C4-2B (cell line): ENCODE measurements around the gene TOPAZ1.

Source experiments
- H3K27ac ChIP-seq: fragments of 450-650 bp; 2 replicates; pipeline ENCODE4 v1.5.1; 2017
- ZFX ChIP-seq: fragments of 450-650 bp; IDR thresholded peaks from 2 replicates; pipeline ENCODE4 v1.6.1; 2017
- TF ChIP-seq, protein P1 (sequence below): fragments of 450-650 bp; conservative IDR thresholded peaks from 2 replicates; pipeline ENCODE4 v1.5.1; 2017; ENCODE audit warnings: mild to moderate bottlenecking

The TOPAZ1 gene

DNA sequence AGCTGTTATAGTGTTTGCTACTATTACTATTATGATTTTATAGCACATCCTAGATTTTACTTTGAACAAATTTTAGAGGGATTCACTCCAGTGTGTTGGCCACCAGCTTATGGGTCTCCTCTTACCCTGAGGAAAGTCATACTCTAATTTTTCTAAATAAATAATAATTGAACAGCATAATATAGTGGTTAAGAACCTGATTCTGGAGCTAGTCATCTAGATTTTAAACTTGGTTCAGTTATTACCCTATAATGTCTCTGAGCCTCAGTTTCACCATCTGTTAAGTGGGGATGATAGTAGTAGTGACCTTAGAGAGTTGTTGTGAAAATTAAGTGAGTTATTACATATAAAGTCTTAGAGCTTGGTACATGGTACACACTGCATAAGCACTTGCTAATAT lies 30.7 kb upstream of the TOPAZ1 start:
- TF ChIP-seq, protein P1, sequence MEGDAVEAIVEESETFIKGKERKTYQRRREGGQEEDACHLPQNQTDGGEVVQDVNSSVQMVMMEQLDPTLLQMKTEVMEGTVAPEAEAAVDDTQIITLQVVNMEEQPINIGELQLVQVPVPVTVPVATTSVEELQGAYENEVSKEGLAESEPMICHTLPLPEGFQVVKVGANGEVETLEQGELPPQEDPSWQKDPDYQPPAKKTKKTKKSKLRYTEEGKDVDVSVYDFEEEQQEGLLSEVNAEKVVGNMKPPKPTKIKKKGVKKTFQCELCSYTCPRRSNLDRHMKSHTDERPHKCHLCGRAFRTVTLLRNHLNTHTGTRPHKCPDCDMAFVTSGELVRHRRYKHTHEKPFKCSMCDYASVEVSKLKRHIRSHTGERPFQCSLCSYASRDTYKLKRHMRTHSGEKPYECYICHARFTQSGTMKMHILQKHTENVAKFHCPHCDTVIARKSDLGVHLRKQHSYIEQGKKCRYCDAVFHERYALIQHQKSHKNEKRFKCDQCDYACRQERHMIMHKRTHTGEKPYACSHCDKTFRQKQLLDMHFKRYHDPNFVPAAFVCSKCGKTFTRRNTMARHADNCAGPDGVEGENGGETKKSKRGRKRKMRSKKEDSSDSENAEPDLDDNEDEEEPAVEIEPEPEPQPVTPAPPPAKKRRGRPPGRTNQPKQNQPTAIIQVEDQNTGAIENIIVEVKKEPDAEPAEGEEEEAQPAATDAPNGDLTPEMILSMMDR = no peak
- TF ChIP-seq ZFX = no peak
- H3K27ac ChIP-seq = no peak overlapping the region

DNA sequence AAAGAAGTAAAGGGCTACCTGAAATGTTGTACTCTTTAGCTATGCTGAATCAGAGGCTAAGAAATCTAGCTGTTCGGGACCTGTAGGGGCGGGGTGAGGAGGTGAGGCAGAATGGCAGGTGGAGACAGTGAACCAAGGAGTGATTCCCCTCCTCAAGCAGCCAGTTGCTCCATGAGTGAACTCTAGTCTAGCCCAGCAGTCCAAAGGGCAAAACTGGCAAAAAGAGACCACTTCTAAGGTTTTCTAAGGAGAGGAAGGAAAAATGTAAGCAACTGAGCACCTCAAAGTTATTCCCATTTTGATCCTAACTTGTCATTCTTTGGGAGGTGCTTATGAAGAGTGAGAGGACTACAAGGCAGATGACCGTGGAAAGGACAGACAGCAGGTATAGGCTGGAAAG lies 19.3 kb upstream of the TOPAZ1 start:
- H3K27ac ChIP-seq = no peak overlapping the region
- no peak for TF ChIP-seq ZFX
- TF ChIP-seq, protein P1 = no peak

DNA sequence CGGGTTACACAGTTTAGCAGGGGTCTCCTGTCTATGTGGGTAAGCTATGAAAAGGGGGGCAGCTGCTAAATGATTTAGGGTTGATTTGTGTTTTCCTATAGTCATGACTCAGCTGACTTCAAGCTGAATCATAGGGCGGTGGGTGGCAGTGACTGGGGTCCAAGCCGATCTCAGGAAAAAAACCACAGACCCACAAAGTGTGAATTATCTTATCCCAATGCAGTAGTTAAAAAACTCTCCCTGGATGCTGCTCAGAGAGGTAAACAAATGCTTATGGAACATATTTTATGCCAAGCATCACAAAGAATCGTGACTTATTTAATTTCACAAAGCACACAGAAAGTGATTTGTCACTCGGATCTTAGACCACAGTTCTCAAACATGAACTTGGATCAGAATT lies 18.4 kb upstream of the TOPAZ1 start:
- no peak for TF ChIP-seq ZFX
- TF ChIP-seq, protein P1 = no peak
- H3K27ac ChIP-seq = no peak overlapping the region

DNA sequence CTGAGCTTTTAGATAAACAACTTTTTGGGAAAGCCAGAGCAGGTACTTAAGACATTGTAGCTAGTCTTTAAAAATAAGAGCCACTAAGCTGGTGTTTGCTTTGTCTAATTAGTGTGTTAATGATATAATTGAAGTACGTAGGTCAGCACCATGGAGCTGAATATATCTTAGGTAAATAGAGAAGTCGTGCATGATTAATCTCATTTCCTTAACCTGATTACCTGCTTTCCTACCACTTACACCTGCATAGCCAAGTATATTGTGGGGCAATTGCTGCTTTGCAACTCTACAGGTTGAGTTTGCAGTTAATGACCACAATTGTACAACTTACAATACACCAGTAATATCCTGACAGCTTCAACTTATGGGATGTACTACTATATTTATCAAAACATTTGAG lies 17.6 kb upstream of the TOPAZ1 start:
- H3K27ac ChIP-seq = no peak overlapping the region
- TF ChIP-seq ZFX = no peak
- TF ChIP-seq, protein P1 = no peak

DNA sequence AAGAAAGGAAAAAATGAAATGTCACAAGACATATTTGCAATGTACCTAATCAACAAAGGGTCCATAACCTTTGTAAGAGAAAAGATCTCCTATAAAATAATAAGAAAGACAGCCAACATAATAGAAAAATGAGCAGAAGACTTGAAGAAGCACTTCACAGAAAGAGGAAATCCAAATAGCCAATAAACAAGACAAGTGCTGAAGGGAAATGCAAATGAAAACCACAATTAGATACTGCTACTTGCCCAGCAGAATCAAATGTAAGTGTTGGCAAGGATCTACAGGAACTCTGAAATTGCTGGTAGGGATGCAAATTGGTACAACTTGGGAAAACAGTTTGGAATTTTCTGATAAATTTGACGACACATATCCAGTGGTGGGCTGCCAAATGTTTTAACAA lies 15.1 kb upstream of the TOPAZ1 start:
- TF ChIP-seq, protein P1 = no peak
- no peak for TF ChIP-seq ZFX
- no peak overlapping the region for H3K27ac ChIP-seq

DNA sequence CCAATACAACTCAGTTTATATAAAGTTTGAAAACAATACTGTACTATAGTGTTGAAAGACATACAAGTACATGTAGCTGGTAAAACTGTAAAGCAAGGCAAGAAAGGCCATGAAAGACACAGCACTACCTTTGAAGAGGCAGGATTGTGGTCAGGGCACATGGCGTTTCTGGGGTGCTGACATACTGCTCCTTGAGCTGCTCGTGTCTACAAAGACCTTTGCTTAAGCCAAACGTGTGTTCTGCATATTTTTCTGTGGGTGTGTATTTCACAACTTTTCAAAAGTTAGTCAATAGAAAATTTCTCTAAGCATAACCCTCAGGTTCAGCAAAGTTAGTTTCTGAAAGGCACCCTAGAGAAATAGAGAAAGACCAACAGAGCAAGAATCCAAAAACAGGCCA lies 14.1 kb upstream of the TOPAZ1 start:
- no peak for TF ChIP-seq ZFX
- TF ChIP-seq, protein P1 = no peak
- H3K27ac ChIP-seq = no peak overlapping the region

DNA sequence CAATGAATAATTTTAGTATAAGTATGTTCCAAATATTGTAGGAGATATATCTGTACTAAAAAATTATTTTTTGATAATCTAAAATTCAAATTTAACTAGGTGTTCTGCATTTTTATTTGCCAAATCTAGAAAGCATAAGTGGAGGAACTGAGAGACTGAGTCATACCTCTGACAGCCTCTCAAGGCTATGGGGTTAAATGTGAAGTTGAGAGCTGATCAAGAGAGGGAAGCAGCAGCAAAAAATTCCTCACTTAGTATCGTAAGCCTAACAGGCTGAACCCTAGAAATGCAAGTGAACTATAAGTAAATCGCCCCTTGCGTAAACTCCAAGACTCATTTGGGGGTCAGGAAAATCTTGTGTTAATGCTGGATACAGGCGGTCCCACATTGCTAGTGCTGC lies 12.8 kb upstream of the TOPAZ1 start:
- no peak for TF ChIP-seq ZFX
- TF ChIP-seq, protein P1 = no peak
- no peak overlapping the region for H3K27ac ChIP-seq
